ENCODE measurements around the gene CPT1C.

CPT1C gene

GRCh38 chr19:49691243-49692146, 579 bp downstream of the CPT1C start:
- Histone ChIP-seq H3K27ac (ENCODE audit: low read length) (no peak overlapping the region), H3K4me3 (ENCODE audit: low read length in 2 of 2) (peak overlapping the region; percentile 65 to 79), H3K9me3 (ENCODE audit: control insufficient read depth in 2 of 2, low read length in 2 of 2) (no peaks in the 10 kb centered on the region), H3K9ac (ENCODE audit: low read length in 2 of 2) (no peak overlapping the region), H3K36me3 (ENCODE audit: control insufficient read depth in 2 of 2, insufficient read depth in 2 of 2, low read length in 2 of 2) (peaks cover 4 to 5% of the 10 kb centered on the region in 2 donors), H3K4me1 (ENCODE audit: control insufficient read depth, insufficient read depth, low read length) (peaks cover 25% of the 10 kb centered on the region), H3K27me3 (ENCODE audit: control insufficient read depth in 1 of 2, insufficient read depth in 2 of 2, low read length in 2 of 2) (peaks cover 10 to 22% of the 10 kb centered on the region in 2 donors)

- Histone ChIP-seq H3K9me3 (ENCODE audit: control insufficient read depth in 2 of 2, low read length in 2 of 2) (no peaks in the 10 kb centered on the region), H3K9ac (ENCODE audit: low read length in 2 of 2) (no peak overlapping the region), H3K36me3 (ENCODE audit: control insufficient read depth in 2 of 2, insufficient read depth in 2 of 2, low read length in 2 of 2) (peaks cover under 1 to 5% of the 10 kb centered on the region in 2 donors), H3K27ac (ENCODE audit: low read length) (no peak overlapping the region), H3K4me3 (ENCODE audit: low read length in 2 of 2) (no peak overlapping the region), H3K4me1 (ENCODE audit: control insufficient read depth, insufficient read depth, low read length) (peaks cover 25% of the 10 kb centered on the region), H3K27me3 (ENCODE audit: control insufficient read depth in 1 of 2, insufficient read depth in 2 of 2, low read length in 2 of 2) (peaks cover 10 to 22% of the 10 kb centered on the region in 2 donors)
Observed at GRCh38 chr19:49692147-49692506, 1.2 kb downstream of the CPT1C start.

GRCh38 chr19:49696115-49696514, 5.2 kb downstream of the CPT1C start:
- H3K4me1 ChIP-seq (ENCODE audit: control insufficient read depth, insufficient read depth, low read length) = peaks cover 7% of the 10 kb centered on the region
- no peaks in the 10 kb centered on the region for H3K9me3 ChIP-seq (ENCODE audit: control insufficient read depth in 2 of 2, low read length in 2 of 2)
- peaks cover 0 to 2% of the 10 kb centered on the region in 2 donors for H3K27me3 ChIP-seq (ENCODE audit: control insufficient read depth in 1 of 2, insufficient read depth in 2 of 2, low read length in 2 of 2)
- no peak overlapping the region for H3K9ac ChIP-seq (ENCODE audit: low read length in 2 of 2)
- no peak overlapping the region for H3K27ac ChIP-seq (ENCODE audit: low read length)
- H3K36me3 ChIP-seq (ENCODE audit: control insufficient read depth in 2 of 2, insufficient read depth in 2 of 2, low read length in 2 of 2) = no peaks in the 10 kb centered on the region
- H3K4me3 ChIP-seq (ENCODE audit: low read length in 2 of 2) = no peak overlapping the region

GRCh38 chr19:49696865-49697264, 5.9 kb downstream of the CPT1C start:
- no peaks in the 10 kb centered on the region for H3K4me1 ChIP-seq (ENCODE audit: control insufficient read depth, insufficient read depth, low read length)
- no peak overlapping the region for H3K4me3 ChIP-seq (ENCODE audit: low read length in 2 of 2)
- H3K9ac ChIP-seq (ENCODE audit: low read length in 2 of 2) = no peak overlapping the region
- no peak overlapping the region for H3K27ac ChIP-seq (ENCODE audit: low read length)
- H3K9me3 ChIP-seq (ENCODE audit: control insufficient read depth in 2 of 2, low read length in 2 of 2) = no peaks in the 10 kb centered on the region
- no peaks in the 10 kb centered on the region for H3K36me3 ChIP-seq (ENCODE audit: control insufficient read depth in 2 of 2, insufficient read depth in 2 of 2, low read length in 2 of 2)
- H3K27me3 ChIP-seq (ENCODE audit: control insufficient read depth in 1 of 2, insufficient read depth in 2 of 2, low read length in 2 of 2) = no peaks in the 10 kb centered on the region

- Histone ChIP-seq H3K27ac (ENCODE audit: low read length) (no peak overlapping the region), H3K27me3 (ENCODE audit: control insufficient read depth in 1 of 2, insufficient read depth in 2 of 2, low read length in 2 of 2) (no peaks in the 10 kb centered on the region), H3K36me3 (ENCODE audit: control insufficient read depth in 2 of 2, insufficient read depth in 2 of 2, low read length in 2 of 2) (no peaks in the 10 kb centered on the region), H3K9me3 (ENCODE audit: control insufficient read depth in 2 of 2, low read length in 2 of 2) (no peaks in the 10 kb centered on the region), H3K9ac (ENCODE audit: low read length in 2 of 2) (no peak overlapping the region), H3K4me1 (ENCODE audit: control insufficient read depth, insufficient read depth, low read length) (no peaks in the 10 kb centered on the region), H3K4me3 (ENCODE audit: low read length in 2 of 2) (no peak overlapping the region)
Observed at GRCh38 chr19:49699364-49699763, 8.4 kb downstream of the CPT1C start.

- H3K9ac ChIP-seq (ENCODE audit: low read length in 2 of 2) = no peak overlapping the region
- no peaks in the 10 kb centered on the region for H3K27me3 ChIP-seq (ENCODE audit: control insufficient read depth in 1 of 2, insufficient read depth in 2 of 2, low read length in 2 of 2)
- no peaks in the 10 kb centered on the region for H3K4me1 ChIP-seq (ENCODE audit: control insufficient read depth, insufficient read depth, low read length)
- no peak overlapping the region for H3K4me3 ChIP-seq (ENCODE audit: low read length in 2 of 2)
- H3K9me3 ChIP-seq (ENCODE audit: control insufficient read depth in 2 of 2, low read length in 2 of 2) = no peaks in the 10 kb centered on the region
- H3K36me3 ChIP-seq (ENCODE audit: control insufficient read depth in 2 of 2, insufficient read depth in 2 of 2, low read length in 2 of 2) = no peaks in the 10 kb centered on the region
- H3K27ac ChIP-seq (ENCODE audit: low read length) = no peak overlapping the region
Observed at GRCh38 chr19:49700563-49700962, 9.6 kb downstream of the CPT1C start.

GRCh38 chr19:49701271-49701786, 10.4 kb downstream of the CPT1C start:
- H3K27ac ChIP-seq (ENCODE audit: low read length) = no peak overlapping the region
- no peaks in the 10 kb centered on the region for H3K9me3 ChIP-seq (ENCODE audit: control insufficient read depth in 2 of 2, low read length in 2 of 2)
- no peaks in the 10 kb centered on the region for H3K36me3 ChIP-seq (ENCODE audit: control insufficient read depth in 2 of 2, insufficient read depth in 2 of 2, low read length in 2 of 2)
- no peak overlapping the region for H3K4me3 ChIP-seq (ENCODE audit: low read length in 2 of 2)
- no peaks in the 10 kb centered on the region for H3K27me3 ChIP-seq (ENCODE audit: control insufficient read depth in 1 of 2, insufficient read depth in 2 of 2, low read length in 2 of 2)
- H3K4me1 ChIP-seq (ENCODE audit: control insufficient read depth, insufficient read depth, low read length) = no peaks in the 10 kb centered on the region
- no peak overlapping the region for H3K9ac ChIP-seq (ENCODE audit: low read length in 2 of 2)

- no peak overlapping the region for H3K4me3 ChIP-seq (ENCODE audit: low read length in 2 of 2)
Observed at GRCh38 chr19:49704888-49705642, 14.1 kb downstream of the CPT1C start.

GRCh38 chr19:49705919-49706318, 15.0 kb downstream of the CPT1C start:
- H3K4me3 ChIP-seq (ENCODE audit: low read length in 2 of 2) = no peak overlapping the region
- peaks cover 0 to 2% of the 10 kb centered on the region in 2 donors for H3K27me3 ChIP-seq (ENCODE audit: control insufficient read depth in 1 of 2, insufficient read depth in 2 of 2, low read length in 2 of 2)
- H3K36me3 ChIP-seq (ENCODE audit: control insufficient read depth in 2 of 2, insufficient read depth in 2 of 2, low read length in 2 of 2) = peaks cover 0 to 3% of the 10 kb centered on the region in 2 donors
- no peak overlapping the region for H3K9ac ChIP-seq (ENCODE audit: low read length in 2 of 2)
- H3K9me3 ChIP-seq (ENCODE audit: control insufficient read depth in 2 of 2, low read length in 2 of 2) = no peaks in the 10 kb centered on the region
- no peaks in the 10 kb centered on the region for H3K4me1 ChIP-seq (ENCODE audit: control insufficient read depth, insufficient read depth, low read length)
- no peak overlapping the region for H3K27ac ChIP-seq (ENCODE audit: low read length)

More at GRCh38 chr19:49704888-49705642, 14.1 kb downstream of the CPT1C start:
- Histone ChIP-seq H3K36me3 (ENCODE audit: control insufficient read depth in 2 of 2, insufficient read depth in 2 of 2, low read length in 2 of 2) (no peaks in the 10 kb centered on the region), H3K9me3 (ENCODE audit: control insufficient read depth in 2 of 2, low read length in 2 of 2) (no peaks in the 10 kb centered on the region), H3K9ac (ENCODE audit: low read length in 2 of 2) (no peak overlapping the region), H3K27ac (ENCODE audit: low read length) (no peak overlapping the region), H3K4me1 (ENCODE audit: control insufficient read depth, insufficient read depth, low read length) (no peaks in the 10 kb centered on the region), H3K27me3 (ENCODE audit: control insufficient read depth in 1 of 2, insufficient read depth in 2 of 2, low read length in 2 of 2) (no peaks in the 10 kb centered on the region)

- no peaks in the 10 kb centered on the region for H3K9me3 ChIP-seq (ENCODE audit: control insufficient read depth in 2 of 2, low read length in 2 of 2)
- no peaks in the 10 kb centered on the region for H3K4me1 ChIP-seq (ENCODE audit: control insufficient read depth, insufficient read depth, low read length)
- peaks cover 0 to 3% of the 10 kb centered on the region in 2 donors for H3K36me3 ChIP-seq (ENCODE audit: control insufficient read depth in 2 of 2, insufficient read depth in 2 of 2, low read length in 2 of 2)
- H3K4me3 ChIP-seq (ENCODE audit: low read length in 2 of 2) = no peak overlapping the region
- H3K27me3 ChIP-seq (ENCODE audit: control insufficient read depth in 1 of 2, insufficient read depth in 2 of 2, low read length in 2 of 2) = peaks cover 0 to 2% of the 10 kb centered on the region in 2 donors
- H3K9ac ChIP-seq (ENCODE audit: low read length in 2 of 2) = no peak overlapping the region
- no peak overlapping the region for H3K27ac ChIP-seq (ENCODE audit: low read length)
Observed at GRCh38 chr19:49710372-49710951, 19.5 kb downstream of the CPT1C start.
